HepG2 (cell line): ENCODE measurements around the gene SLC5A6. TPM values are rescaled to one million over a fixed set of nuclear protein-coding genes. Genes with fewer than 3 reads are reported as not detected.

ENCODE experiments used
- GFI1 ChIP-seq: sonication (generic); formaldehyde crosslinking; IDR thresholded peaks from 2 replicates; pipeline ENCODE4 v1.5.0; 2020; ENCODE audit warnings: missing genetic modification reagents, mild to moderate bottlenecking, borderline replicate concordance
- HNF4G ChIP-seq, 2 experiments: sonication (generic) in 1 of 2; formaldehyde crosslinking in 1 of 2; IDR thresholded peaks; 2 replicates each; pipeline versions ENCODE4 v1.4.0 to v1.6.1; 2011 to 2020; ENCODE audit warnings: borderline replicate concordance in 2 of 2, low read depth in 2 of 2, mild to moderate bottlenecking in 2 of 2, low read length in 1 of 2, missing genetic modification reagents in 1 of 2, moderate library complexity in 1 of 2
- JARID2 ChIP-seq: sonication (generic); formaldehyde crosslinking; IDR thresholded peaks from 2 replicates; pipeline ENCODE4 v1.8.1; 2023; ENCODE audit warnings: missing genetic modification reagents, inconsistent platforms; ENCODE audit not compliant: insufficient replicate concordance
- NKX3-1 ChIP-seq: sonication (generic); formaldehyde crosslinking; IDR thresholded peaks from 2 replicates; pipeline ENCODE4 v1.5.0; 2020; ENCODE audit warnings: missing genetic modification reagents
- PHF8 ChIP-seq: sonication (generic); formaldehyde crosslinking; IDR thresholded peaks from 2 replicates; pipeline ENCODE4 v1.5.0; 2020; ENCODE audit warnings: missing genetic modification reagents
- RFXANK ChIP-seq: IDR thresholded peaks from 2 replicates; pipeline ENCODE4 v1.6.1; 2016
- RFXAP ChIP-seq: sonication (generic); formaldehyde crosslinking; IDR thresholded peaks from 2 replicates; pipeline ENCODE4 v1.4.0; 2020; ENCODE audit warnings: missing genetic modification reagents, borderline replicate concordance
- TBL1XR1 ChIP-seq: fragments of 150-350 bp; IDR thresholded peaks from 2 replicates; pipeline ENCODE4 v1.6.1; 2014; ENCODE audit warnings: borderline replicate concordance, low read length; ENCODE audit not compliant: partially characterized antibody
- TP53 ChIP-seq: sonication (generic); formaldehyde crosslinking; conservative IDR thresholded peaks from 2 replicates; pipeline ENCODE4 v1.4.0; 2020; ENCODE audit warnings: missing genetic modification reagents
- U2AF1 ChIP-seq: fragments of 200-400 bp; formaldehyde crosslinking; optimal IDR thresholded peaks from 2 replicates; pipeline ENCODE3; 2017; ENCODE audit warnings: mild to moderate bottlenecking, low read depth, low read length
- ZBTB40 ChIP-seq, 2 experiments: fragments of 450-650 bp in 1 of 2; sonication (generic) in 1 of 2; formaldehyde crosslinking in 1 of 2; IDR thresholded peaks; 2 replicates each; pipeline versions ENCODE4 v1.6.1 to v1.8.0; 2016 to 2022; ENCODE audit warnings: antibody characterized with exemption in 1 of 2, mild to moderate bottlenecking in 1 of 2, missing genetic modification reagents in 1 of 2
- ZBTB44 ChIP-seq: sonication (generic); formaldehyde crosslinking; IDR thresholded peaks from 2 replicates; pipeline ENCODE4 v1.4.0; 2020; ENCODE audit warnings: missing genetic modification reagents
- ZMYM4 ChIP-seq: sonication (generic); formaldehyde crosslinking; IDR thresholded peaks from 2 replicates; pipeline ENCODE4 v1.8.1; 2023; ENCODE audit warnings: mild to moderate bottlenecking, missing genetic modification reagents
- ZNF160 ChIP-seq: sonication (generic); formaldehyde crosslinking; IDR thresholded peaks from 2 replicates; pipeline ENCODE4 v1.8.0; 2022; ENCODE audit warnings: mild to moderate bottlenecking, inconsistent platforms, missing genetic modification reagents
- ZNF7 ChIP-seq: IDR thresholded peaks from 2 replicates; pipeline ENCODE4 v1.6.1; 2016; ENCODE audit warnings: missing biosample characterization, missing genetic modification reagents
- polyA plus RNA-seq, 8 experiments: library from polyadenylated mRNA; depleted of rRNA in 3 of 8; stranded (reverse) in 7 of 8; unstranded in 1 of 8; fragments of >200 nt; fragmentation: Illumina TruSeq in 4 of 8; extraction: Trizol in 4 of 8; gene quantifications; 2 replicates each; pipeline versions ENCODE4 v1.2.1 to v1.2.3, GENCODE V29; 2011 to 2016; ENCODE audit warnings: low read depth in 4 of 8, missing spikeins in 1 of 8, mixed read lengths in 1 of 8; ENCODE audit not compliant: insufficient read depth in 1 of 8
- total RNA-seq, 5 experiments: library from RNA; depleted of rRNA; stranded (reverse); fragments of >200 nt; fragmentation: Illumina TruSeq; extraction: Trizol; gene quantifications; 2 replicates each; pipeline ENCODE4 v1.2.3, GENCODE V29; 2016; ENCODE audit warnings: low read depth in 1 of 5
- TF ChIP-seq, protein P1 (sequence below): sonication (generic); formaldehyde crosslinking; IDR thresholded peaks from 2 replicates; pipeline ENCODE4 v1.8.1; 2022; ENCODE audit warnings: mild to moderate bottlenecking, missing genetic modification reagents

Gene SLC5A6
- total and polyA plus RNA-seq, 2 of the 13 experiments (the other 11 are each of a cell fraction or from before 2014, with no cell fraction given): 135 to 417 TPM

DNA sequence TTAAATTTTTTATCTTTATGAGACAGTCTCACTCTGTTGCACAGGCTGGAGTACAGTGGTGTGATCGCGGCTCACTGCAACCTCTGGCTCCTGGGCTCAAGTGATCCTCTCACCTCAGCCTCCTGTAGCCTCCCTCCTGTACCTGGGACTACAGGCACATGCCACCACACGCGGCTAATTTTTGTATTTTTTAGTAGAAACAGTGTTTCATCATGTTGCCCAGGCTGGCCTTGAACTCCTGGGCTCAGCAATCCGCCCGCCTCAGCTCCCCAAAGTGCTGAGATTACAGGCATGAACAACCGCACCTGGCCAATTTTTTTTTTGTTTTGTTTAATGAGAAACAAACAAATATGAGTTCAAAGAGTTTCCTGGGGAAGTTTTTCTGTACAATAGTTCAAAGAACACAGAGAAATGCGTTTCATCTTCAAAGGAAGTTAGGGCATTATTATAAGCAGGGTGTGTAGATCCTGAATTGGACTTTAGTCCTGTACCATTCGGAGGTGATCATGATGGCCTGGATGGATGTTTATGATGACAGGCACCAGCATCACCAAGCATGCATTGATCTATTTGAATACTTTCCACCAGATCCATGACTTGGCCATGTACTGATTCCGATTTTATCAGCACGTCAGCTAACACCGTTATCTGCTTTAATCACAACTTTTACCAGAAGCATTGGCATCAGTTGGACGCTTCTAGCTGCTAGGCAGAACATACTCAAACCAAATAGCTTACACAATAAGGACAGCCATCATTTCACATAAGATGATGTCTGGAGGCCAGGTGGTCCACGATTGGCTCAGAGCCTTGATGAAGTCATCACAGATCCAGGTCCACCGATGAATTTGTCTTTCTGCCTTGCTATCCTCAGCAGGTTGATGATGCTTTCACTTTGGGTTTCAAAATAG lies 34.4 kb downstream of the SLC5A6 start (continued):
- TF ChIP-seq ZBTB40 (IDR thresholded peaks at IDR 0.05) (no peak), ZBTB40 (CRISPR knock-in tag; IDR thresholded peaks at IDR 0.05) (peak; percentile 87; the same call in 1 of the 2 replicates), RFXAP (CRISPR knock-in tag) (no peak; the same call in 1 of the 2 replicates), JARID2 (no peak), PHF8 (CRISPR knock-in tag) (no peak), TP53 (CRISPR knock-in tag) (0 out of 2 replicates have a peak, but pooled peaks have one; percentile 35), TBL1XR1 (peak; percentile 79), NKX3-1 (CRISPR knock-in tag) (peak; percentile 89; the same call in 1 of the 2 replicates), ZBTB44 (CRISPR knock-in tag) (no peak), U2AF1 (no peak), ZNF7 (CRISPR knock-in tag) (peak; percentile 86), HNF4G (IDR thresholded peaks at IDR 0.05; ENCODE audit: borderline replicate concordance, low read depth, low read length) (peak; percentile 87), HNF4G (CRISPR knock-in tag; IDR thresholded peaks at IDR 0.05; ENCODE audit: borderline replicate concordance, low read depth) (peak; percentile 72), ZNF160 (no peak), ZMYM4 (CRISPR knock-in tag) (peak; percentile 51; the same call in 1 of the 2 replicates), RFXANK (CRISPR knock-in tag) (no peak), GFI1 (peak; percentile 98)
- TF ChIP-seq, protein P1, sequence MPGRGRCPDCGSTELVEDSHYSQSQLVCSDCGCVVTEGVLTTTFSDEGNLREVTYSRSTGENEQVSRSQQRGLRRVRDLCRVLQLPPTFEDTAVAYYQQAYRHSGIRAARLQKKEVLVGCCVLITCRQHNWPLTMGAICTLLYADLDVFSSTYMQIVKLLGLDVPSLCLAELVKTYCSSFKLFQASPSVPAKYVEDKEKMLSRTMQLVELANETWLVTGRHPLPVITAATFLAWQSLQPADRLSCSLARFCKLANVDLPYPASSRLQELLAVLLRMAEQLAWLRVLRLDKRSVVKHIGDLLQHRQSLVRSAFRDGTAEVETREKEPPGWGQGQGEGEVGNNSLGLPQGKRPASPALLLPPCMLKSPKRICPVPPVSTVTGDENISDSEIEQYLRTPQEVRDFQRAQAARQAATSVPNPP: no peak
